ENCODE measurements around the gene MSL3B.

MSL3B gene

DNA sequence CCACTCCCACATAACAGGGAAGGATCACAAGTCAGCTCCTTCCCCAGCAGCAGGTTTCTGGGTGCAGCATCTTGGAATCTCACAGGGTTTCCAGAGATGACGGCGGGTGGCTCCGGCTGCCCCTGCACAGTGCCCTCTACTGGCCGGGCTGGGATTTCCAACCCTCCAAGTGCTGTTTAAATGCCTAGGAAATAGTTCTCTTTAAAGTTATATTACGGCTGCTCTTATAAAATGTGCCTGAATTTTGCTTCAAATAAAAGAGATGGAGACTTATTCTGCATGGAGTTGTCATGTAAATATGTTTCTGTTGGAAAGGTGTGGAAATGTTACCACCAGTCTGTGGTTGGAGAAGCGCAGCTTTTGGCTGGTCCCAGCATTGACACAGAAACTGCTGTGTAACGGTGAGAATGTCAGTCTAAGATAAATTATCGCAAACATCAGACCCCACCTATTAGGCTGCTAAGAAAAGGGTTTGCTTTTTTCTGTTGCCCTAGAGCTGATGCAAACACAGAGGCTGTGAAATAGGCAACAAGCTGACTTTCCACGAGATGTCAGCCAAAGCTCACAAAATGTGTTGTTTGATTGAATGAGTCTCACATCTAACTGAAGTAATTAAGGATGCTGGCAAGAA is 10.6 kb downstream of the MSL3B start (continued):
- TF ChIP-seq RBM25 (IDR thresholded peaks at IDR 0.05; ENCODE audit: low read depth, low read length, severe bottlenecking) (no peak), DIDO1 (tag; IDR thresholded peaks at IDR 0.05; ENCODE audit: low read depth) (no peak), MAFF (IDR thresholded peaks at IDR 0.05; ENCODE audit: low read length) (peak; percentile 81; the same call in 1 of the 2 replicates), EP400 (IDR thresholded peaks at IDR 0.05) (peak; percentile 50), ZNF507 (tag; conservative IDR thresholded peaks at IDR 0.05) (no peak), ILF3 (IDR thresholded peaks at IDR 0.05; ENCODE audit: borderline replicate concordance) (0 out of 2 replicates have a peak, but pooled peaks have one; percentile 44), ZFP30 (CRISPR knock-in tag; IDR thresholded peaks at IDR 0.05; ENCODE audit: borderline replicate concordance) (no peak), FOXM1 (IDR thresholded peaks at IDR 0.05; ENCODE audit: low read depth) (peak; percentile 40; the same call in 1 of the 2 replicates), FOXM1 (CRISPR knock-in tag; IDR thresholded peaks at IDR 0.05; ENCODE audit: low read depth) (no peak), MAFK (IDR thresholded peaks at IDR 0.05; ENCODE audit: low read length) (peak; percentile 77), NCOA4 (IDR thresholded peaks at IDR 0.05; ENCODE audit: partially characterized antibody) (no peak), SETDB1 (IDR thresholded peaks at IDR 0.05; ENCODE audit: low read length) (no peak)
- TF ChIP-seq, protein P1, sequence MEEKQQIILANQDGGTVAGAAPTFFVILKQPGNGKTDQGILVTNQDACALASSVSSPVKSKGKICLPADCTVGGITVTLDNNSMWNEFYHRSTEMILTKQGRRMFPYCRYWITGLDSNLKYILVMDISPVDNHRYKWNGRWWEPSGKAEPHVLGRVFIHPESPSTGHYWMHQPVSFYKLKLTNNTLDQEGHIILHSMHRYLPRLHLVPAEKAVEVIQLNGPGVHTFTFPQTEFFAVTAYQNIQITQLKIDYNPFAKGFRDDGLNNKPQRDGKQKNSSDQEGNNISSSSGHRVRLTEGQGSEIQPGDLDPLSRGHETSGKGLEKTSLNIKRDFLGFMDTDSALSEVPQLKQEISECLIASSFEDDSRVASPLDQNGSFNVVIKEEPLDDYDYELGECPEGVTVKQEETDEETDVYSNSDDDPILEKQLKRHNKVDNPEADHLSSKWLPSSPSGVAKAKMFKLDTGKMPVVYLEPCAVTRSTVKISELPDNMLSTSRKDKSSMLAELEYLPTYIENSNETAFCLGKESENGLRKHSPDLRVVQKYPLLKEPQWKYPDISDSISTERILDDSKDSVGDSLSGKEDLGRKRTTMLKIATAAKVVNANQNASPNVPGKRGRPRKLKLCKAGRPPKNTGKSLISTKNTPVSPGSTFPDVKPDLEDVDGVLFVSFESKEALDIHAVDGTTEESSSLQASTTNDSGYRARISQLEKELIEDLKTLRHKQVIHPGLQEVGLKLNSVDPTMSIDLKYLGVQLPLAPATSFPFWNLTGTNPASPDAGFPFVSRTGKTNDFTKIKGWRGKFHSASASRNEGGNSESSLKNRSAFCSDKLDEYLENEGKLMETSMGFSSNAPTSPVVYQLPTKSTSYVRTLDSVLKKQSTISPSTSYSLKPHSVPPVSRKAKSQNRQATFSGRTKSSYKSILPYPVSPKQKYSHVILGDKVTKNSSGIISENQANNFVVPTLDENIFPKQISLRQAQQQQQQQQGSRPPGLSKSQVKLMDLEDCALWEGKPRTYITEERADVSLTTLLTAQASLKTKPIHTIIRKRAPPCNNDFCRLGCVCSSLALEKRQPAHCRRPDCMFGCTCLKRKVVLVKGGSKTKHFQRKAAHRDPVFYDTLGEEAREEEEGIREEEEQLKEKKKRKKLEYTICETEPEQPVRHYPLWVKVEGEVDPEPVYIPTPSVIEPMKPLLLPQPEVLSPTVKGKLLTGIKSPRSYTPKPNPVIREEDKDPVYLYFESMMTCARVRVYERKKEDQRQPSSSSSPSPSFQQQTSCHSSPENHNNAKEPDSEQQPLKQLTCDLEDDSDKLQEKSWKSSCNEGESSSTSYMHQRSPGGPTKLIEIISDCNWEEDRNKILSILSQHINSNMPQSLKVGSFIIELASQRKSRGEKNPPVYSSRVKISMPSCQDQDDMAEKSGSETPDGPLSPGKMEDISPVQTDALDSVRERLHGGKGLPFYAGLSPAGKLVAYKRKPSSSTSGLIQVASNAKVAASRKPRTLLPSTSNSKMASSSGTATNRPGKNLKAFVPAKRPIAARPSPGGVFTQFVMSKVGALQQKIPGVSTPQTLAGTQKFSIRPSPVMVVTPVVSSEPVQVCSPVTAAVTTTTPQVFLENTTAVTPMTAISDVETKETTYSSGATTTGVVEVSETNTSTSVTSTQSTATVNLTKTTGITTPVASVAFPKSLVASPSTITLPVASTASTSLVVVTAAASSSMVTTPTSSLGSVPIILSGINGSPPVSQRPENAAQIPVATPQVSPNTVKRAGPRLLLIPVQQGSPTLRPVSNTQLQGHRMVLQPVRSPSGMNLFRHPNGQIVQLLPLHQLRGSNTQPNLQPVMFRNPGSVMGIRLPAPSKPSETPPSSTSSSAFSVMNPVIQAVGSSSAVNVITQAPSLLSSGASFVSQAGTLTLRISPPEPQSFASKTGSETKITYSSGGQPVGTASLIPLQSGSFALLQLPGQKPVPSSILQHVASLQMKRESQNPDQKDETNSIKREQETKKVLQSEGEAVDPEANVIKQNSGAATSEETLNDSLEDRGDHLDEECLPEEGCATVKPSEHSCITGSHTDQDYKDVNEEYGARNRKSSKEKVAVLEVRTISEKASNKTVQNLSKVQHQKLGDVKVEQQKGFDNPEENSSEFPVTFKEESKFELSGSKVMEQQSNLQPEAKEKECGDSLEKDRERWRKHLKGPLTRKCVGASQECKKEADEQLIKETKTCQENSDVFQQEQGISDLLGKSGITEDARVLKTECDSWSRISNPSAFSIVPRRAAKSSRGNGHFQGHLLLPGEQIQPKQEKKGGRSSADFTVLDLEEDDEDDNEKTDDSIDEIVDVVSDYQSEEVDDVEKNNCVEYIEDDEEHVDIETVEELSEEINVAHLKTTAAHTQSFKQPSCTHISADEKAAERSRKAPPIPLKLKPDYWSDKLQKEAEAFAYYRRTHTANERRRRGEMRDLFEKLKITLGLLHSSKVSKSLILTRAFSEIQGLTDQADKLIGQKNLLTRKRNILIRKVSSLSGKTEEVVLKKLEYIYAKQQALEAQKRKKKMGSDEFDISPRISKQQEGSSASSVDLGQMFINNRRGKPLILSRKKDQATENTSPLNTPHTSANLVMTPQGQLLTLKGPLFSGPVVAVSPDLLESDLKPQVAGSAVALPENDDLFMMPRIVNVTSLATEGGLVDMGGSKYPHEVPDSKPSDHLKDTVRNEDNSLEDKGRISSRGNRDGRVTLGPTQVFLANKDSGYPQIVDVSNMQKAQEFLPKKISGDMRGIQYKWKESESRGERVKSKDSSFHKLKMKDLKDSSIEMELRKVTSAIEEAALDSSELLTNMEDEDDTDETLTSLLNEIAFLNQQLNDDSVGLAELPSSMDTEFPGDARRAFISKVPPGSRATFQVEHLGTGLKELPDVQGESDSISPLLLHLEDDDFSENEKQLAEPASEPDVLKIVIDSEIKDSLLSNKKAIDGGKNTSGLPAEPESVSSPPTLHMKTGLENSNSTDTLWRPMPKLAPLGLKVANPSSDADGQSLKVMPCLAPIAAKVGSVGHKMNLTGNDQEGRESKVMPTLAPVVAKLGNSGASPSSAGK (IDR thresholded peaks at IDR 0.05), result no peak
- TF ChIP-seq, protein P2, sequence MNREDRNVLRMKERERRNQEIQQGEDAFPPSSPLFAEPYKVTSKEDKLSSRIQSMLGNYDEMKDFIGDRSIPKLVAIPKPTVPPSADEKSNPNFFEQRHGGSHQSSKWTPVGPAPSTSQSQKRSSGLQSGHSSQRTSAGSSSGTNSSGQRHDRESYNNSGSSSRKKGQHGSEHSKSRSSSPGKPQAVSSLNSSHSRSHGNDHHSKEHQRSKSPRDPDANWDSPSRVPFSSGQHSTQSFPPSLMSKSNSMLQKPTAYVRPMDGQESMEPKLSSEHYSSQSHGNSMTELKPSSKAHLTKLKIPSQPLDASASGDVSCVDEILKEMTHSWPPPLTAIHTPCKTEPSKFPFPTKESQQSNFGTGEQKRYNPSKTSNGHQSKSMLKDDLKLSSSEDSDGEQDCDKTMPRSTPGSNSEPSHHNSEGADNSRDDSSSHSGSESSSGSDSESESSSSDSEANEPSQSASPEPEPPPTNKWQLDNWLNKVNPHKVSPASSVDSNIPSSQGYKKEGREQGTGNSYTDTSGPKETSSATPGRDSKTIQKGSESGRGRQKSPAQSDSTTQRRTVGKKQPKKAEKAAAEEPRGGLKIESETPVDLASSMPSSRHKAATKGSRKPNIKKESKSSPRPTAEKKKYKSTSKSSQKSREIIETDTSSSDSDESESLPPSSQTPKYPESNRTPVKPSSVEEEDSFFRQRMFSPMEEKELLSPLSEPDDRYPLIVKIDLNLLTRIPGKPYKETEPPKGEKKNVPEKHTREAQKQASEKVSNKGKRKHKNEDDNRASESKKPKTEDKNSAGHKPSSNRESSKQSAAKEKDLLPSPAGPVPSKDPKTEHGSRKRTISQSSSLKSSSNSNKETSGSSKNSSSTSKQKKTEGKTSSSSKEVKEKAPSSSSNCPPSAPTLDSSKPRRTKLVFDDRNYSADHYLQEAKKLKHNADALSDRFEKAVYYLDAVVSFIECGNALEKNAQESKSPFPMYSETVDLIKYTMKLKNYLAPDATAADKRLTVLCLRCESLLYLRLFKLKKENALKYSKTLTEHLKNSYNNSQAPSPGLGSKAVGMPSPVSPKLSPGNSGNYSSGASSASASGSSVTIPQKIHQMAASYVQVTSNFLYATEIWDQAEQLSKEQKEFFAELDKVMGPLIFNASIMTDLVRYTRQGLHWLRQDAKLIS (CRISPR knock-in tag; IDR thresholded peaks at IDR 0.05), result no peak

All from K562 (cell line).